Measurements from ENCODE around the gene TDRD1. TPM values are rescaled to one million over a fixed set of nuclear protein-coding genes. Genes with fewer than 3 reads are reported as not detected.

Gene TDRD1
- polyA plus RNA-seq, 1 donor, result 0.22 TPM

DNA sequence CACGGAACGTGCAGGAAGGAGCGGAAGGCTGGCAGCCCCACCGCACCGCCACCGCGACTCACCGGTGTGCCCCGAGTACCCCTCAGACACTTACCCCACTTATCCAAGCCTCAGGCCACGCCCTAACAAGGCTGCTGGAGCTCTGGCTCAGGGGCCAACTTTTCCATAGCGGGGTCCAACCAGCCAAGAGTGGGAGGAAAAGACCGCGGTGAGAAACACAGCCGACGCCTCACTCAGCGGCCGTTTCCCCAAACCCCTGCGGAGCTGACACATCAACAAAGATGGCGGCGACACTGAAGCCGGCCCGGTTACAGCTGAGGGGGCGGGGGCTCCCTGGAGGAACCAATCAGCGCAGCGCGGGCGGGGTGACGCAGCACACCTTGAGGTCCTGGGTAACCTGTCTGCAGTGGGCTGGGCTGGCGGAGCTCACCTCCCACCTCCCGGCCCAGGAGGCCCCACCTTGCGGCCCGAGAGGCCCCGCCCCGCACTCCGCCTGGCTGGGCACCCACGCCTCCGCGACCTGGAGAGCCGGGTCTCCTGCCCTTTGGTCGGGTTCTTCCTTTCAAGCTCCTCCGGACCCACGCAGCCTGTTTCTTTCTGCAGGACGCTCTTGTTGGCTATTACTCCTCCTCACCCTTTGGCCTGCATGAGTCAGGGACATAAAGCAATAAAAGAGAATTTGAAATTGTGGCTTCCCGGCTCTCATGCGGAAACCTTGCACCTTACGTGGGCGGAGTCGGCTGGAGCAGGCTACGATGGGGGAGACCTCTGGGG, 5.0 kb upstream of the TDRD1 start, which contains the start of gene CCDC186:
TSS of gene CCDC186 (minus strand) at position 283 of the 774 bp plus-strand sequence. CDS start 10,935 bp downstream, outside the sequence.
- Histone ChIP-seq H3K9me3 (ENCODE audit: control insufficient read depth, low read depth, low read length) (peaks cover 5% of the 10 kb centered on the region), H3K27ac (ENCODE audit: low read length) (peak within 1 kb of the TSS; percentile 96), H3K4me1 (ENCODE audit: control insufficient read depth, insufficient read depth, low read length) (peaks cover 3% of the 10 kb centered on the region), H3K4me3 (ENCODE audit: low read length) (peak within 1 kb of the TSS; percentile 95), H3K27me3 (ENCODE audit: control insufficient read depth, insufficient read depth, low read length) (no peaks in the 10 kb centered on the region), H3K36me3 (ENCODE audit: control insufficient read depth, insufficient read depth, low read length) (no peaks in the 10 kb centered on the region)
- whole genome bisulfite sequencing (ENCODE audit: insufficient coverage, low lambda C conversion rate), result 0% methylated on average over 2 of the region's 49 CpGs
- DNase-seq, result peak; percentile 98 to 99

DNA sequence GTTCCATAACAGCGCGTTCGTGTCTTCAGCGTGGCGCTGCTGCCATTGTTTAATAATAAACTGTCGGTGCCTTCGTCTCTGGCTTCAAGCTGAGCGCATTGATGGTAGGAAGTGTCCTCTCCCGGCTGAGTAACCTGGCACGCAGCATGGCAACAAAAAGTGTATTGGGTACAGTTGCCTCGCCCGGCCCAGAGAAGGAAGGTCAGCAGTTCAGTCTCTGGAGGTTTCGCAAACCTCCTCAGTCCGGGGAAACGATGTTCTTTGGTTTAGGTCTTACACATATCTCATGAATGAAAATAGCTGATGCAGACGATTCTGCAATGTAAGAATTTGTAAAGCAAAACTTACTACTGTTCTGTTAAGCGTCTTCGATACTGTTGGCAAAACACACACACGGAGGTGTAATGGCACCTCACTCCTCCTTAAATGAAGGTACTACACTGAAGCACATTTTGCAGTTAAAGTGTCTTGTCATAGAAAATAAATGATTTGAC, 4.4 kb upstream of the TDRD1 start:
- H3K27me3 ChIP-seq (ENCODE audit: control insufficient read depth, insufficient read depth, low read length), result no peaks in the 10 kb centered on the region
- no peaks in the 10 kb centered on the region for H3K36me3 ChIP-seq (ENCODE audit: control insufficient read depth, insufficient read depth, low read length)
- H3K4me1 ChIP-seq (ENCODE audit: control insufficient read depth, insufficient read depth, low read length), result peaks cover 3% of the 10 kb centered on the region
- peaks cover 3% of the 10 kb centered on the region for H3K9me3 ChIP-seq (ENCODE audit: control insufficient read depth, low read depth, low read length)
- WGBS (ENCODE audit: insufficient coverage, low lambda C conversion rate), result 58% methylated on average over 2 of the region's 19 CpGs
- H3K27ac ChIP-seq (ENCODE audit: low read length), result peak overlapping the region; percentile 96
- peak overlapping the region; percentile 95 for H3K4me3 ChIP-seq (ENCODE audit: low read length)
- DNase-seq, result peak in 1 of 2 donors; percentile 84

DNA sequence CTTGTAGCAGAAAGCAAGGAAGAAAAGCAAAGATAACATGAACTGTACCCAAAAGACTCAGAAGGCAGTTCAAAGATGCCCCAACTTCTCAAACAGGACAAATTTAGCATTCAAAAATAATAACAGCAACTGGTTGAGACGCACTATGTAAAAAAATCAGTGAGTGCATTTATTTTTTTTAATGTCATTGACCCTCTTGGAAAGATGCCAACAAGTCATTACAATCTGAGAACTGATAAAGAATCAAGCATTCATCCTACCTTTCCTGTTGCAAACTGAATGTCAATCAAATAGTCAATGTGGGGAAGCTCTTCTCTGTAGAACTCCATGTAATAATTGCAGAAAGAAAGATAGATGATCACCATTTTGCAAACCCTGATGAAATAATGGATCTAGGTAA, 3.5 kb upstream of the TDRD1 start:
- 83% methylated on average over 1 of the region's 1 CpG for WGBS (ENCODE audit: insufficient coverage, low lambda C conversion rate)
- H3K27me3 ChIP-seq (ENCODE audit: control insufficient read depth, insufficient read depth, low read length), result no peaks in the 10 kb centered on the region
- H3K36me3 ChIP-seq (ENCODE audit: control insufficient read depth, insufficient read depth, low read length), result no peaks in the 10 kb centered on the region
- no peak overlapping the region for H3K4me3 ChIP-seq (ENCODE audit: low read length)
- DNase-seq, result no peak
- H3K27ac ChIP-seq (ENCODE audit: low read length), result no peak overlapping the region
- H3K4me1 ChIP-seq (ENCODE audit: control insufficient read depth, insufficient read depth, low read length), result peaks cover 3% of the 10 kb centered on the region
- H3K9me3 ChIP-seq (ENCODE audit: control insufficient read depth, low read depth, low read length), result peaks cover 3% of the 10 kb centered on the region

DNA sequence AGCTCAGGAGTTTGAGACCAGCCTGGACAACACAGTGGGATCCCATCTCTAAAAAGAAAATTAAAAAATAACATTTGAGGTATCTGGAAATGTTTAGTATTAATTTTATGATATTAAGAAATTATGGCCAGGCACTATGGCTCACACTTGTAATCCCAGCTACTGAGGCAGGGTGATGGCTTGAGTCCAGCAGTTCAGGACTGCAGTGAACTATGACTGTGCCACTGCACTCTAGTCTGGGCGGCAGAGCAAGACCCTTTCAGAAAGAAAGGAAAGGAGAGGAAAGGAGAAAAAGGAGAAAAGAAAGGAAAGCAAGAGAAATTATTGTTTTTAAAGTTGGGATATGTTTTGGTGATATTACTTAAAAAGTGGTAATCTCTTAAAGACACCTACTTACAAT, 2.6 kb upstream of the TDRD1 start:
- H3K4me3 ChIP-seq (ENCODE audit: low read length), result no peak overlapping the region
- WGBS (ENCODE audit: insufficient coverage, low lambda C conversion rate), result no CpG with 5 or more reads among the region's 1 CpG
- no peak overlapping the region for H3K27ac ChIP-seq (ENCODE audit: low read length)
- no peaks in the 10 kb centered on the region for H3K27me3 ChIP-seq (ENCODE audit: control insufficient read depth, insufficient read depth, low read length)
- no peak for DNase-seq
- H3K9me3 ChIP-seq (ENCODE audit: control insufficient read depth, low read depth, low read length), result peaks cover 3% of the 10 kb centered on the region
- H3K4me1 ChIP-seq (ENCODE audit: control insufficient read depth, insufficient read depth, low read length), result peaks cover 3% of the 10 kb centered on the region
- H3K36me3 ChIP-seq (ENCODE audit: control insufficient read depth, insufficient read depth, low read length), result no peaks in the 10 kb centered on the region

DNA sequence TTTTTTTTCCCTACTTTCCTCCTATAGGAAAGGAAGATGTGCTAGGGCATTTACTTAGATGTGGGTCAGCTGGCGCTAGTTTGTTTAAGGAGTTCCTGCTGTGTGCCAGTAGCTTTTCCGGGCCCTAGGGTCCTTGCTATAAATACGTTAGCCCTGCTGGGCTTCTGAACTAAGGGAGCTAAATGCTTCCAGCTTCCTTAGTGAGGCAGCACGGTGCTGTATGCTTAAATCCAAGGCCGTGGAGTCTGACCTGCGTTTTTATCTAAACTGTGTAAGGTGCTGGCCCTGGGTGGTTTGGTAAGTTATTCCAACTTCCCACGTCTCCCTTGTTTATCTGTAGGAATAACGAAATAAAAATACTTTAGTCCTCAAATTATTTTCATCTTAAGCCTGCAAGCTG, 594 bp downstream of the TDRD1 start:
- no peak overlapping the region for H3K27ac ChIP-seq (ENCODE audit: low read length)
- no peak for DNase-seq
- no CpG with 5 or more reads among the region's 8 CpGs for WGBS (ENCODE audit: insufficient coverage, low lambda C conversion rate)
- no peaks in the 10 kb centered on the region for H3K36me3 ChIP-seq (ENCODE audit: control insufficient read depth, insufficient read depth, low read length)
- H3K27me3 ChIP-seq (ENCODE audit: control insufficient read depth, insufficient read depth, low read length), result no peaks in the 10 kb centered on the region
- H3K4me3 ChIP-seq (ENCODE audit: low read length), result no peak overlapping the region
- H3K9me3 ChIP-seq (ENCODE audit: control insufficient read depth, low read depth, low read length), result peaks cover 3% of the 10 kb centered on the region
- H3K4me1 ChIP-seq (ENCODE audit: control insufficient read depth, insufficient read depth, low read length), result peaks cover 3% of the 10 kb centered on the region

DNA sequence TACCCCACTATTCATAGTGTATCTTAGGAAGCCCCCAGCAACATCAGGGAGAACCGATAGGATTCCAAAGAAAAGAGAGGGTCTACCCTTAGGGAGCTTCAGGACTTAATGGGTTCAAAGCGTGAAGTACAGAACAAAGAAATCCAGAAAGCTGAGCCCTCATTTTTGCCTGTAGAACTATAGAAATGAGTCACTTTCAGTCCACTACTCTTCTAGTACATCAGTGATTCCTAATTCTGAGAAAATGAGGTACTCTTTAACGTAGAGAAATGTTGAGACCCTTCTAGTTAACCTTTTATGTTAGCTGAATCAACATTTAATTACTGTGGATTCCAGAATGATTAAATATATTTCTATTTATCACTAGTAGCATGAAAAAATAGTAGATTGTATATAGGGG, 1.8 kb downstream of the TDRD1 start:
- Histone ChIP-seq H3K36me3 (ENCODE audit: control insufficient read depth, insufficient read depth, low read length) (no peaks in the 10 kb centered on the region), H3K27me3 (ENCODE audit: control insufficient read depth, insufficient read depth, low read length) (no peaks in the 10 kb centered on the region), H3K27ac (ENCODE audit: low read length) (no peak overlapping the region), H3K4me1 (ENCODE audit: control insufficient read depth, insufficient read depth, low read length) (no peaks in the 10 kb centered on the region), H3K4me3 (ENCODE audit: low read length) (no peak overlapping the region), H3K9me3 (ENCODE audit: control insufficient read depth, low read depth, low read length) (peaks cover 3% of the 10 kb centered on the region)
- DNase-seq, result no peak
- 86% methylated on average over 1 of the region's 3 CpGs for WGBS (ENCODE audit: insufficient coverage, low lambda C conversion rate)

DNA sequence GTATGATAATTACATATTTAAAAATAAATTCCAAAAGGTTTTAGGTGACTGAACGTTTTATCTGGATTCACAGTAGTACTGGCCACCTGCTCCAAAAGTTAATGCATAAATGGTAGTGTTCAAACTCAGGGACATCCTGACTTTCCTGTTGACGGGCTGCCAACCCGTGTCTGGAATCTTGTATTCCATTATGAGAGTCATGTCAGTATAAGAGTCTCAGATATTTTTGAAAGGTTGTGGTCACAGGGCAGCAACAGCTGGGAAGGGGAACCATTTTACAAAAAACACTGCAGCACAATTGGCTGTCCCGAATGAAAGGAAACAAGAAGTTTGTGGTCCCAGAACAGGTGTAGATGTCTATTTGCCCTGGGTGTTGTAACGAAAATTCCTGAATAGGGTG, 2.8 kb downstream of the TDRD1 start:
- Histone ChIP-seq H3K36me3 (ENCODE audit: control insufficient read depth, insufficient read depth, low read length) (no peaks in the 10 kb centered on the region), H3K27ac (ENCODE audit: low read length) (no peak overlapping the region), H3K4me3 (ENCODE audit: low read length) (no peak overlapping the region), H3K4me1 (ENCODE audit: control insufficient read depth, insufficient read depth, low read length) (no peaks in the 10 kb centered on the region), H3K9me3 (ENCODE audit: control insufficient read depth, low read depth, low read length) (peaks cover 3% of the 10 kb centered on the region), H3K27me3 (ENCODE audit: control insufficient read depth, insufficient read depth, low read length) (no peaks in the 10 kb centered on the region)
- DNase-seq, result no peak
- no CpG with 5 or more reads among the region's 5 CpGs for WGBS (ENCODE audit: insufficient coverage, low lambda C conversion rate)

DNA sequence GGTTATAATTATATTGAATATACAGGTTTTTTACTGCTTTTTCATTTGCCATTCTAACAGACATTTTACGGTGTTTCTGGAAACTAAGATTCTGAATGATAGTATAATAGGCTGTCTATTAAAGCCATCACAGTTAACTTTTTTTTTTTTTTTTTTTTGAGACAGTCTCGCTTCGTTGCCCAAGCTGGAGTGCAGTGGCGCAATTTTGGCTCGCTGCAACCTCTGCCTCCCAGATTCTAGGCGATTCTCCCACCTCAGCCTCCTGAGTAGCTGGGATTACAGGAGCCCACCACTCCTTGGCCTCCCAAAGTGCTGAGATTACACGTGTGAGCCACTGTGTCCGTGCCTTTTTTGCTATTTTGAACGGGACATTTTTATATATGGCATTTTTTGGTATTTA, 4.4 kb downstream of the TDRD1 start:
- H3K4me3 ChIP-seq (ENCODE audit: low read length), result no peak overlapping the region
- peaks cover 3% of the 10 kb centered on the region for H3K9me3 ChIP-seq (ENCODE audit: control insufficient read depth, low read depth, low read length)
- no peaks in the 10 kb centered on the region for H3K4me1 ChIP-seq (ENCODE audit: control insufficient read depth, insufficient read depth, low read length)
- H3K36me3 ChIP-seq (ENCODE audit: control insufficient read depth, insufficient read depth, low read length), result no peaks in the 10 kb centered on the region
- H3K27me3 ChIP-seq (ENCODE audit: control insufficient read depth, insufficient read depth, low read length), result no peaks in the 10 kb centered on the region
- H3K27ac ChIP-seq (ENCODE audit: low read length), result no peak overlapping the region
- 100% methylated on average over 1 of the region's 9 CpGs for WGBS (ENCODE audit: insufficient coverage, low lambda C conversion rate)
- no peak for DNase-seq

DNA sequence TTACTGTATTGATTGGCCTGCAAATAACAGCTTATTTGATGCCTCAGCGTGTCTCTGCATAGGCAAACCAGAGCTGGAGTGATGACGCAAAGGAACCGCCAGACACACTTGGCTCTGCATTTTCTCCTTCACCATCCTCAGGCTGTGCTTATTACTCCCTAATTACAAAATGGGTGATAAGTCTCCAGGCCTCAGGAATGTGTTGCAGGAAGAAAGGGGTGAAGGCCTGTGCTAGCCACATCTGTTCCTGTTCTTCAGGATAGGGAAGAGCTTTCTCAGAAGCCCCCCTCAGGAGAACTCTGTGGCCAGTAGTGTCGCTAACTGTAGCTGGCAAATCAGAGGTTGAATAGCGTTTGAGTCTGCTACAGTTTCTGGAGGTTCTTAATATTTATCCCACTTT, 5.1 kb downstream of the TDRD1 start:
- WGBS (ENCODE audit: insufficient coverage, low lambda C conversion rate), result no CpG with 5 or more reads among the region's 5 CpGs
- no peak overlapping the region for H3K27ac ChIP-seq (ENCODE audit: low read length)
- no peaks in the 10 kb centered on the region for H3K27me3 ChIP-seq (ENCODE audit: control insufficient read depth, insufficient read depth, low read length)
- no peaks in the 10 kb centered on the region for H3K4me1 ChIP-seq (ENCODE audit: control insufficient read depth, insufficient read depth, low read length)
- no peaks in the 10 kb centered on the region for H3K36me3 ChIP-seq (ENCODE audit: control insufficient read depth, insufficient read depth, low read length)
- DNase-seq, result no peak
- H3K9me3 ChIP-seq (ENCODE audit: control insufficient read depth, low read depth, low read length), result no peaks in the 10 kb centered on the region
- no peak overlapping the region for H3K4me3 ChIP-seq (ENCODE audit: low read length)

DNA sequence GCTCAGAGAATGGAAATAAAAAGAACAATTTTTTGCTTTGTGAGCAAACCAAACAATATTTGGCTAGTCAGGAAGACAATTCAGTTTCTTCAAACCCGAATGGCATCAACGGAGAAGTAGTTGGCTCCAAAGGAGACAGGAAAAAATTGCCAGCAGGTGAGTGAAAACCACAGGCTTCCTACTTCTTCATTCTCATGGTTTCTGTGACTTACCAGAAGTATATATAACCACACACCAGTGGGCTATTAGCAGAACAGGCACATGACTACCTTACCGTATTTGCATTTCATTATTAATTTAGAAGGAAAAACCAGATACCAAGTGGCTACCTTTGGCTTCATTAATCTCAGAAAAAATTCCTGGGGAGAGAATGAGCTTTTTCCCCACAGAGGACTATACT, 8.8 kb downstream of the TDRD1 start:
- no peaks in the 10 kb centered on the region for H3K4me1 ChIP-seq (ENCODE audit: control insufficient read depth, insufficient read depth, low read length)
- no peaks in the 10 kb centered on the region for H3K36me3 ChIP-seq (ENCODE audit: control insufficient read depth, insufficient read depth, low read length)
- no peak for DNase-seq
- H3K27me3 ChIP-seq (ENCODE audit: control insufficient read depth, insufficient read depth, low read length), result no peaks in the 10 kb centered on the region
- no peak overlapping the region for H3K27ac ChIP-seq (ENCODE audit: low read length)
- WGBS (ENCODE audit: insufficient coverage, low lambda C conversion rate), result 100% methylated on average over 1 of the region's 3 CpGs
- H3K9me3 ChIP-seq (ENCODE audit: control insufficient read depth, low read depth, low read length), result no peaks in the 10 kb centered on the region
- H3K4me3 ChIP-seq (ENCODE audit: low read length), result no peak overlapping the region

DNA sequence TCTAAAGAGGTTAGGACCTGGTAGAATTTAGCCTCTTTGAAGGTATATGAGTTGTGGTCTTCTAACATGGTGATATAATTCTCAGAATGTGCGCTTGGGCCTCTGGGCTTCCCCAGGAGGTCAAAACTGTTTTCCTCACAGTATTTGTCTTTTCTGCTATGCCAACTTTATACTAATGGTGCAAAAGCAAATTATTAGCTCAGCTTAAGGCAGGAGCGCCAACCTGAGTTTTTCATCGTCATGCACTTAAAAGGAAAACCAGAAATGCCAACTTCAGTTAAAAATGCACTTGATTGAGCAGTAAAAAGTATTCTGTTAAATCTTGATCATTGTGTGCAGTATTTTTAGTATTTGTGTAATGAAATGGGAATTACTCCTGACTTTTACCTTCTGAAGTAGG, 9.7 kb downstream of the TDRD1 start:
- Histone ChIP-seq H3K27me3 (ENCODE audit: control insufficient read depth, insufficient read depth, low read length) (no peaks in the 10 kb centered on the region), H3K4me3 (ENCODE audit: low read length) (no peak overlapping the region), H3K27ac (ENCODE audit: low read length) (no peak overlapping the region), H3K9me3 (ENCODE audit: control insufficient read depth, low read depth, low read length) (no peaks in the 10 kb centered on the region), H3K4me1 (ENCODE audit: control insufficient read depth, insufficient read depth, low read length) (no peaks in the 10 kb centered on the region), H3K36me3 (ENCODE audit: control insufficient read depth, insufficient read depth, low read length) (no peaks in the 10 kb centered on the region)
- no peak for DNase-seq
- WGBS (ENCODE audit: insufficient coverage, low lambda C conversion rate), result 100% methylated on average over 1 of the region's 3 CpGs
